ENCODE measurements around the gene SSBP4.

SSBP4 gene

DNA sequence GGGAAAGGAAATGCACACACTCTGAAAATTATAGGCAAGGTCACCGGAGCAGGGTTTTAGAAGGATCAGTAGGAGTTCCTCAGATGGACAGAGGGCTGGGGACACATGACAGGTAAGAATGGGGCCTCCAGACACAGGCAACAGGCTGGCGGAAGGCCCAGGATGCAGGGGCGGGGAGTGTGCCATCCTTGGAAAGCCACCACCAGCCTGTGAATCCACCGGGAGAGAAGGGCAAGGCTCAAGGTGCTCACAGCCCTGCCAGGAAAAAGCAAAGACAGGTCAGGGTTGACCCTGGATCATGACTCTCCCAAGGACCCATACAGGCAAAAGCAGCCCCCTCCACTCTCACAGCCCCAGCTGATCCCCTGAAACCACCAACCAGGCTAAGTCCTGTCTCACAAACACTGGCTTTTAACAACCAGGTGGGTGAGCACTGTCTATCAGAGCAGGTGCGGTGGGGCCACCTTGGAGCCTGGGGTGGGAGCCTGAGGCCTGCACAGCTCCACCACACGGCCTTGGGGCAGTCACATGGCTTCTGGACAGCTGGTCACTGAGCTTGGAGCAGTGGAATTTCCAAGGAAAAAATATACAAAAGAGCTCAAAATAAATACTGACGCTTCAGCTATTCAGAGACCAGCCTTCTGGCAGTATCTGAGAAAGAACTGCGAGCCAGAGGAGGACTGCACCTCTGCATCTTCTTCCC is 54.0 kb downstream of the SSBP4 start:
- DNase-seq = no peak

GRCh38 chr19:18473706-18474087 is 54.5 kb downstream of the SSBP4 start:
- no peak for DNase-seq

DNA sequence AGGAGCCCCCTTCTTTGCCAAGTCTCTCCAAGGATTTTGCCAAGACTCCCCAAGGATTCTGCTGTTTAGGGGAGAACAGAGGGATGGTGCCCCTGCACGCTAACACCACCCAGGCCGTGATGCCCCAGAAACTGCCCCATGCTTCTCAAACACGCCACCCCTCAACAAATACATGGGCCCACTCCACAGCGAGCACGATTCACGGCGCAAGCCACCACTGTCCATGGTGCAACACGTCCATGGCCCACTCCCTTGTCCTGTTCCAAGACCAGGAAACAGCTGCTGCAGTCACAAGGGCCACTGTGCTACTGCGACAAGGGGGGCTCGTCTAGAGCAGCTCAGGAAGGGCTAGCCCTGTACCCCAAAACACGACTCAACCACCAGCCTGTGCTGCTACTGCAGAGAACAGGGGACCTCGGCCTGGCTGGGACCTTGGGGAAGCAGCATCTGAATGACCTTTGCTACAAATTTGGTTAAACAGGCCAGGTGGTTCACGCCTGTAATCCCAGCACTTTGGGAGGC is 55.2 kb downstream of the SSBP4 start:
- DNase-seq = no peak

DNA sequence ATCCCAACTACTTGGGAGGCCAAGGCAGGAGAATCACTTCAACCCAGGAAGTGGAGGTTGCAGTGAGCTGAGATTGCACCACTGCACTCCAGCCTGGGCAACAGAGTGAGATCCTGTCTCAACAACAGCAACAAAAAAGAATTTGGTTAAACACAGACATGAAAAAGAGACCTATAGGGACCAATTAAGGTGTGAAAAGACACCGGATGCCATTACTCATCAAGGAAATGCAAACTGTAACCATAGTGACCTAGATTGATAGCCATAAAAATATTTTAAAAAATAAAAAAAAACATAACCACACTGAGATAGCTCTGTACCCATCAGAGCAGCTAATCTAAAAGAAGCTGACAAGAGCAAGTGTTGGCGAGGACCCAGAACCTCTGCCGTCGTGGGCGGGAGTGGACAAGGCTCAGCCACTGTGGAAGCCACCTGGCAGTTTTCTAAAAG is 55.8 kb downstream of the SSBP4 start:
- no peak for DNase-seq

DNA sequence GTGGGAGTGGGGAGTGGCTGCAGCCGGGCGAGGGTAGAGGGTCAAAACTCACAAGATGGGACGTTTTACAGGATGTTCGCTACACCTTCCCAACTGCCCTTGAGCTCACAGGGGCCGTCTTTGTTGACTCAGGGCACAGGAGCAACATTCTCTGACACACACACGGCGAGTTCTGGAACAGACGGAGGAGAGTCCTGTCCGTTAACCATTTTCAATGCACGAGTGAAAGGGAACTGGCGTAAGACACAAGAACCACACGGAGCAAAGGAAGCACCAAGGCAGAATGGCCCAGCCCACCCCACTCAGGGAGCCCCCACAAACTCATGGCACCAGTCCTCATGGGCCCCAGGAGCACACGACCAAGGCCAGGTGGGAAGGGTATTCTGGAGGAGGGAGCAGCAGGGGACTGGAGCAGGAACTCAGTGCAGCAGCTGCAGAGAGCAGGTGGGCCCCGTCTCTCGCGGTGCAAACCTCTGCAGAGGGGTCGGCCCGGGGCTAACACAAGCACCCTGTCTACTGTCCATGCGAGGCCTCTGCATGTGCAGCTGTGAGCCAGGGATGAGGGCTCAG is 56.6 kb downstream of the SSBP4 start:
- no peak for DNase-seq

DNA sequence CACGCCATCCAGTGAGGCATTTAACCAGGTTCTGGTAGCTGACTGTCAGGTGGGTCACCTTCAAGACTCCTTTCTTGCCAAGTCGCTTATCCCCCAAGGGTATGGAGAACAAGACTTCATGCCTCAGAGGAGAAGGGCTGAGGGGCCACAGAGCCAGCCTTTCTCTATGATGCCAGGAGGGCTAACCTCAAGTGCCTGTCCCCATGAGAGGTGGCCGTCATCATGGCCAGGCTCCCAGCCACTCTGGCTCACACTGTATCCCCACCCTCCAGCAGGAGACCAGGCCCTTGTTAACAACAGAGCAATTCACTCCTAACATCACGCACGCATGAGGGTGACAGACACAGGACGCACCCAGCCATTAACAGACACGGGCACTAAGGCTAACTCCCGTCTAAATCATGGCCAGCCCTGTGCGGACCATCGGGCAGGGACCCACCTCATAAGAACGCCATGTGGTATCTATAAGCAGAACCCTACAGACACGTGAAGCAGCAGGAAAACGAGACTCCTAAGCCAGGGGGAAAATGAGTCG is 57.4 kb downstream of the SSBP4 start:
- no peak for DNase-seq

DNA sequence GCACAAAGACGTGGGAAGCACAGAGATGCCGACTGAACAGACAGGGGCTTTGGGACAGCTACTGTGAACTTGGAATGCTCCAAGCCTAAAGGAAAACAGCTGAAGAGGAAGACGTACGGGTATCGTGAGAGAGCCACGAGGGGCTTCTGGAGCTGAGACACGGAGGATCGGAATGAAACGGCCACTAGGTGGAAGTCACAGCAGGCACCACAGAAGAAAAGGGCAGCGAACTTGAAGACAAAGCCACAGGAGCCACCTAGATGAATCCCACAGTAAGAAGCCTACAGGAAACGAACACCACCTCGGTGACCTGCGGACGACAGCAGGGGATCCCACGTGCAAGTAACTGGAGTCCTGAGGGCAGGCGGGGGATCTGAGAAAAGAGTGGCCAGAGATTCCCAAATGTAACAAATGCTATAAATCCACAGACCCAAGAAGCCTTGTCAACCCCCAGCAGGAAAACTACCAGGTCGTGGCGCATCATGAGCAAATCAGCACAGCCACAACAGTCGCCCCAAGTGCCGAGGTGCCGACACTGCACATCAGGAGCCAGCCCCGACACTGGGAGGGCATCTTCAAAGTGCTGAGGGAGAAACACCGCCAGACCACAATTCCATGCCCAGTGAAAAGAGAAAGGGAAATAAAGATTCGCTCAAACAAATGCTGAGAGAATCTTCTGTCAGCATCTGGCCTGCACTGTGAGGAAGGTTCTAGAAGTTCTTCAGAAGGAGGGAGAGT is 58.0 kb downstream of the SSBP4 start:
- no peak for DNase-seq

GRCh38 chr19:18477974-18478373 is 58.8 kb downstream of the SSBP4 start:
- DNase-seq = no peak

GRCh38 chr19:18478545-18479311 is 59.5 kb downstream of the SSBP4 start:
- DNase-seq = no peak

- no peak for DNase-seq
These were observed 61.0 kb downstream of the SSBP4 start for GRCh38 chr19:18480006-18480691.

- DNase-seq = no peak
These were observed 62.5 kb downstream of the SSBP4 start for GRCh38 chr19:18481505-18482222.

DNA sequence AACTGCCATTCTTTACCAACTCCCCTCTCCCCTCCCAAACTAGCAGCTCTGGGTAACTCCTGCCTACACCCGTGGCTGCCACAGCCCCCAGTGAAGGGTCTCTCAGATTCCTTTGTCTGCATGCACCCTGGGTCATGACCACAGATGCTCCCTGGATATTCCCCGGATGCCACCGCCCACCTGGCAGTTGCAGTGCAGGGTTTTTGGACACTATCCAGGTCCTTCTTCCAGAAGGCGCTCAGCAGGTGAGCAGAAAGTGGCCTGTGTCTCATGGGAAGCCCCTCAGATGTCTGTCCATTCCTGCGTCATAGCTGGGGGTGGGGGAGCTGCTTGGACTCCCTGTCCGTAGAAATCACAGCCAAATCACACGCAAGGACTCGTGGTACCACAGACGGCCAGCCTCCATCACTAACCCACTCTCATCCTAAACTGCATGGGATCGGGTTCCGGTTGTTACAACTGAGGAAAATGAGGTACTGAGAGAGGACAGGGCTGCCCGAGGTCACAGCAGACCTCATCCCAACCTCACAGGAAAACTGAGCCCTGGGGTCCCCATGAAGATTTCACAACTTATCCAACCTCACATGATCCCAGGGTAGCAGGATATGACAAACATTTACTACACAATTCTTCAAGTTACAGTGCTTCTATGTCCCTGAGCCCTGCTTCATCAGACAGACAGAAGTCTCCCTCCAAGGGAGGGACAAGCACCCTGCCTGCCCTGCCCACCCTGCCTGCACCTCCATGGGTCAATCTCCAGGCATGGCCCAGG is 64.1 kb downstream of the SSBP4 start:
- DNase-seq = no peak

All from NCI-H1048 (cell line).